ENCODE data around the gene H1-8.

- TF ChIP-seq CTCF (IDR thresholded peaks at IDR 0.05) (no peak), POLR2A (IDR thresholded peaks at IDR 0.05) (no peak)
These were observed 51.4 kb downstream of the H1-8 start for GRCh38 chr3:129594409-129594808.

Measured in heart left ventricle (tissue), 13 donors.